GM19351 (cell line): ENCODE data around the gene ARID3B.
"Not testable (repeated sequence)": the region's sequence is repeated elsewhere in the genome, so short reads cannot be mapped to it uniquely, and the experiment has no call there.

Experiments
- ATAC-seq: cut with Tn5 transposase; IDR thresholded peaks from one replicate; pipeline ENCODE4 v1.9.1; 2021; ENCODE audit warnings: mild to moderate bottlenecking, moderate library complexity; ENCODE audit not compliant: unreplicated experiment

Gene ARID3B

GRCh38 chr15:74564182-74564581, 23.2 kb downstream of the ARID3B start:
- no peak for ATAC-seq

- no peak for ATAC-seq
These were observed 24.5 kb downstream of the ARID3B start for GRCh38 chr15:74565381-74566085.

- no peak for ATAC-seq
These were observed 27.6 kb downstream of the ARID3B start for GRCh38 chr15:74568594-74568993.

- ATAC-seq: no peak
These were observed 28.7 kb downstream of the ARID3B start for GRCh38 chr15:74569731-74570070.

GRCh38 chr15:74571191-74571590, 30.2 kb downstream of the ARID3B start:
- ATAC-seq: no peak

GRCh38 chr15:74573987-74574386, 33.0 kb downstream of the ARID3B start:
- no peak for ATAC-seq

GRCh38 chr15:74578496-74578994, 37.5 kb downstream of the ARID3B start:
- no peak for ATAC-seq

- ATAC-seq: no peak
These were observed 38.0 kb downstream of the ARID3B start for GRCh38 chr15:74579001-74579400.

GRCh38 chr15:74580538-74581350, 39.7 kb downstream of the ARID3B start:
- ATAC-seq: no peak

GRCh38 chr15:74584204-74584603, 43.2 kb downstream of the ARID3B start:
- no peak for ATAC-seq

- no peak for ATAC-seq
These were observed 43.8 kb downstream of the ARID3B start for GRCh38 chr15:74584779-74585178.

- ATAC-seq: no peak
These were observed 44.2 kb downstream of the ARID3B start for GRCh38 chr15:74585191-74585590.

GRCh38 chr15:74585857-74586256, 44.8 kb downstream of the ARID3B start:
- ATAC-seq: no peak

- no peak for ATAC-seq
These were observed 48.8 kb downstream of the ARID3B start for GRCh38 chr15:74589826-74590225.

GRCh38 chr15:74592222-74592621, 51.2 kb downstream of the ARID3B start:
- ATAC-seq: no peak

- ATAC-seq: no peak
These were observed 52.1 kb downstream of the ARID3B start for GRCh38 chr15:74593122-74593521.

- ATAC-seq: no peak
These were observed 53.4 kb downstream of the ARID3B start for GRCh38 chr15:74594455-74594854.

- ATAC-seq: no peak
These were observed 54.3 kb downstream of the ARID3B start for GRCh38 chr15:74595271-74595670.

GRCh38 chr15:74596736-74597135, 55.7 kb downstream of the ARID3B start:
- ATAC-seq: not testable (repeated sequence)

- not testable (repeated sequence) for ATAC-seq
These were observed 56.2 kb downstream of the ARID3B start for GRCh38 chr15:74597146-74597705.

GRCh38 chr15:74598126-74598842, 57.3 kb downstream of the ARID3B start:
- peak; percentile 98 for ATAC-seq
